OCI-LY3 (cell line): Measurements from ENCODE around the gene EDN1.

Experiments
- EZH2phosphoT487 ChIP-seq: fragments of 200-600 bp; shearing (Covaris generic); IDR thresholded peaks from 2 replicates; pipeline ENCODE4 v1.6.1; 2018; ENCODE audit warnings: antibody characterized with exemption, mixed run types, low read depth
- TF ChIP-seq, protein P1 (sequence below): fragments of 200-600, 300-600 bp; sonication (generic); IDR thresholded peaks from 2 replicates; pipeline ENCODE4 v1.5.1; 2014; ENCODE audit warnings: antibody characterized with exemption, low read length, low read depth

DNA sequence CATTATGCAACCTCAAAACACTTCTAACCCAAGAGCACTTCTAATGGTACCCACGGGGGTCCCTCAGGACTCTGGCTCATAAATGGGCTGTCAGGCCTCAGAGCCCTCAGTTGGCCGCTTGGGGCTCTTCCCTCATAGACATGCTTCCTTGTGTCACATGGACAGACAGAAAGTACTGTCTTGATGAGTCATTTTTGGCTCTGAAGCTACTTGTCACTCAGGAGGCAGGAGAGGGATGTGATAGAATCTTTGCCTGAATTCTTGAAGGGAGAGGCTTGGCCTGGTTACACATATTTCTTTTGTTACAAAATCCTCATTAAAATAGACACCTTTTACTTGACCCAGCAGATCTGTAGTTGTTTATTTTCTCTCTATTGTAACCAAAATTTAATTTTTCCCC is 15.1 kb upstream of the EDN1 start:
- TF ChIP-seq, protein P1, sequence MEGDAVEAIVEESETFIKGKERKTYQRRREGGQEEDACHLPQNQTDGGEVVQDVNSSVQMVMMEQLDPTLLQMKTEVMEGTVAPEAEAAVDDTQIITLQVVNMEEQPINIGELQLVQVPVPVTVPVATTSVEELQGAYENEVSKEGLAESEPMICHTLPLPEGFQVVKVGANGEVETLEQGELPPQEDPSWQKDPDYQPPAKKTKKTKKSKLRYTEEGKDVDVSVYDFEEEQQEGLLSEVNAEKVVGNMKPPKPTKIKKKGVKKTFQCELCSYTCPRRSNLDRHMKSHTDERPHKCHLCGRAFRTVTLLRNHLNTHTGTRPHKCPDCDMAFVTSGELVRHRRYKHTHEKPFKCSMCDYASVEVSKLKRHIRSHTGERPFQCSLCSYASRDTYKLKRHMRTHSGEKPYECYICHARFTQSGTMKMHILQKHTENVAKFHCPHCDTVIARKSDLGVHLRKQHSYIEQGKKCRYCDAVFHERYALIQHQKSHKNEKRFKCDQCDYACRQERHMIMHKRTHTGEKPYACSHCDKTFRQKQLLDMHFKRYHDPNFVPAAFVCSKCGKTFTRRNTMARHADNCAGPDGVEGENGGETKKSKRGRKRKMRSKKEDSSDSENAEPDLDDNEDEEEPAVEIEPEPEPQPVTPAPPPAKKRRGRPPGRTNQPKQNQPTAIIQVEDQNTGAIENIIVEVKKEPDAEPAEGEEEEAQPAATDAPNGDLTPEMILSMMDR, result no peak
- no peak for TF ChIP-seq EZH2phosphoT487
